ENCODE measurements around the gene ANKRD13D.

DNA sequence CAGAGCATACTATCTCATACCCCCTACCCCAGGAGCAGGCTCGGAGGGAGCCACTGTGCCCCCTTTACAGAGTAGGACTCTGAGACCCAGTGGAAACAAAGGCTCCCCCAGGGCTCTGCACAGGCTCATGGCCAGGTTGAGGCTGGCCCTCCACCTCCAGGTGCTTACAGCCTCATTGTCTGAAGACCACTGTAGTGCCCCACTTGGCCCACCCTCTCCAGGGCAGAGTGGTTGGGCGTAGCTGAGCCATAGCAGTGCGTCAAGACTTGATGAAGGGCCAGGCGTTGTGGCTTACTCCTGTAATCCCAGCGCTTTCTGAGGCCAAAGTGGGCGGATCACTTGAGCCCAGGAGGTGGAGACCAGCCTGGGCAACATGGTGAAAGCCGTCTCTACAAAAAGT is 1.7 kb downstream of the ANKRD13D start:
- TF ChIP-seq POLR2AphosphoS5 (IDR thresholded peaks at IDR 0.05) (peak in 1 of 3 donors; percentile 20), POLR2A (IDR thresholded peaks at IDR 0.05) (no peak), EP300 (IDR thresholded peaks at IDR 0.05) (no peak)
- TF ChIP-seq, protein P1, sequence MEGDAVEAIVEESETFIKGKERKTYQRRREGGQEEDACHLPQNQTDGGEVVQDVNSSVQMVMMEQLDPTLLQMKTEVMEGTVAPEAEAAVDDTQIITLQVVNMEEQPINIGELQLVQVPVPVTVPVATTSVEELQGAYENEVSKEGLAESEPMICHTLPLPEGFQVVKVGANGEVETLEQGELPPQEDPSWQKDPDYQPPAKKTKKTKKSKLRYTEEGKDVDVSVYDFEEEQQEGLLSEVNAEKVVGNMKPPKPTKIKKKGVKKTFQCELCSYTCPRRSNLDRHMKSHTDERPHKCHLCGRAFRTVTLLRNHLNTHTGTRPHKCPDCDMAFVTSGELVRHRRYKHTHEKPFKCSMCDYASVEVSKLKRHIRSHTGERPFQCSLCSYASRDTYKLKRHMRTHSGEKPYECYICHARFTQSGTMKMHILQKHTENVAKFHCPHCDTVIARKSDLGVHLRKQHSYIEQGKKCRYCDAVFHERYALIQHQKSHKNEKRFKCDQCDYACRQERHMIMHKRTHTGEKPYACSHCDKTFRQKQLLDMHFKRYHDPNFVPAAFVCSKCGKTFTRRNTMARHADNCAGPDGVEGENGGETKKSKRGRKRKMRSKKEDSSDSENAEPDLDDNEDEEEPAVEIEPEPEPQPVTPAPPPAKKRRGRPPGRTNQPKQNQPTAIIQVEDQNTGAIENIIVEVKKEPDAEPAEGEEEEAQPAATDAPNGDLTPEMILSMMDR (IDR thresholded peaks at IDR 0.05), result no peak
